Common myeloid progenitor, CD34-positive (primary cell): ENCODE data around the gene WDR82.

Source experiments
- CTCF ChIA-PET: fragments of 350-600 bp; sonication (Branson Sonifier 250); formaldehyde crosslinking; loops from one replicate; lab custom pipeline; 2021; ENCODE audit warnings: antibody characterized with exemption; lab: Charles Lee
- POLR2A ChIA-PET: fragments of 350-600 bp; sonication (Branson Sonifier 250); formaldehyde crosslinking; loops from one replicate; lab custom pipeline; 2021; ENCODE audit warnings: antibody characterized with exemption; lab: Charles Lee
- DNase-seq, 3 donors: peaks; one replicate each; pipeline versions ENCODE4 v3.0.0 to v3.0.0-alpha.2; 2013
- H3K27ac ChIP-seq, 2 experiments: 1 replicate in 1 of 2; 2 replicates in 1 of 2; pipeline ENCODE4 v1.7.0; 2013; ENCODE audit warnings: inconsistent platforms in 2 of 2, low read length in 2 of 2, mild to moderate bottlenecking in 2 of 2, low read depth in 1 of 2, moderate library complexity in 1 of 2; ENCODE audit not compliant: severe bottlenecking in 2 of 2, insufficient read depth in 1 of 2, poor library complexity in 1 of 2
- H3K27me3 ChIP-seq, 5 experiments: replicated peaks in 2 of 5; 1 replicate in 3 of 5; 2 replicates in 2 of 5; pipeline versions ENCODE4 v1.6.1 to v1.7.0; 2013; ENCODE audit warnings: low read length in 4 of 5, mild to moderate bottlenecking in 2 of 5, moderate library complexity in 2 of 5, inconsistent platforms in 1 of 5; ENCODE audit not compliant: insufficient read depth in 5 of 5, control insufficient read depth in 4 of 5
- H3K36me3 ChIP-seq, 4 experiments: 1 replicate in 2 of 4; 2 replicates in 2 of 4; pipeline versions ENCODE4 v1.6.1 to v1.7.0; 2013; ENCODE audit warnings: low read length in 3 of 4, control low read depth in 1 of 4, mild to moderate bottlenecking in 1 of 4; ENCODE audit not compliant: control insufficient read depth in 4 of 4, insufficient read depth in 4 of 4
- H3K4me1 ChIP-seq, 4 experiments: 1 replicate in 3 of 4; 2 replicates in 1 of 4; pipeline versions ENCODE4 v1.6.1 to v1.7.1; 2013; ENCODE audit warnings: low read length in 3 of 4, mild to moderate bottlenecking in 3 of 4, control low read depth in 1 of 4, inconsistent platforms in 1 of 4, moderate library complexity in 1 of 4; ENCODE audit not compliant: control insufficient read depth in 4 of 4, insufficient read depth in 4 of 4; ENCODE audit errors: control extremely low read depth in 1 of 4
- H3K4me3 ChIP-seq, 7 experiments: 1 replicate in 4 of 7; 2 replicates in 3 of 7; pipeline versions ENCODE4 v1.5.1 to v1.7.0; 2013; ENCODE audit warnings: mild to moderate bottlenecking in 7 of 7, low read length in 6 of 7, moderate library complexity in 6 of 7, inconsistent platforms in 2 of 7, low read depth in 2 of 7, control low read depth in 1 of 7; ENCODE audit not compliant: insufficient read depth in 4 of 7, control insufficient read depth in 1 of 7; ENCODE audit errors: extremely low read depth in 1 of 7
- H3K9me3 ChIP-seq, 5 experiments: 1 replicate in 4 of 5; 2 replicates in 1 of 5; pipeline versions ENCODE4 v1.6.1 to v1.7.1; 2013; ENCODE audit warnings: low read length in 4 of 5, mild to moderate bottlenecking in 2 of 5, inconsistent platforms in 1 of 5, low read depth in 1 of 5, moderate library complexity in 1 of 5; ENCODE audit not compliant: control insufficient read depth in 4 of 5, insufficient read depth in 2 of 5; ENCODE audit errors: control extremely low read depth in 1 of 5
- WGBS: methylation state at CpG from one replicate; pipeline ENCODE4 v1.1.5; 2013; ENCODE audit not compliant: insufficient coverage; 5-methylcytosine and 5-hydroxymethylcytosine counted together

WDR82 gene

GRCh38 chr3:52218026-52218425 is 60.4 kb downstream of the WDR82 start:
- POLR2A ChIA-PET = no interaction called here
- Histone ChIP-seq H3K4me1 (peaks cover 10 to 62% (median 45%) of the 10 kb centered on the region in 4 experiments), H3K27ac (peak overlapping the region in 1 of 2 experiments; percentile 12), H3K27me3 (no peaks in the 10 kb centered on the region), H3K9me3 (no peaks in the 10 kb centered on the region), H3K36me3 (peaks cover 2 to 27% (median 24%) of the 10 kb centered on the region in 4 experiments), H3K4me3 (no peak overlapping the region)
- CTCF ChIA-PET = interaction anchor here (1.1 to 14.2 kb wide), 7 partner anchors 12 to 122 kb away, joined by 3 to 122 read pairs (median 32); partner anchors contain the start of gene GLYCTK
- DNase-seq = no peak
- 67% methylated on average over 2 of the region's 3 CpGs for WGBS

DNA sequence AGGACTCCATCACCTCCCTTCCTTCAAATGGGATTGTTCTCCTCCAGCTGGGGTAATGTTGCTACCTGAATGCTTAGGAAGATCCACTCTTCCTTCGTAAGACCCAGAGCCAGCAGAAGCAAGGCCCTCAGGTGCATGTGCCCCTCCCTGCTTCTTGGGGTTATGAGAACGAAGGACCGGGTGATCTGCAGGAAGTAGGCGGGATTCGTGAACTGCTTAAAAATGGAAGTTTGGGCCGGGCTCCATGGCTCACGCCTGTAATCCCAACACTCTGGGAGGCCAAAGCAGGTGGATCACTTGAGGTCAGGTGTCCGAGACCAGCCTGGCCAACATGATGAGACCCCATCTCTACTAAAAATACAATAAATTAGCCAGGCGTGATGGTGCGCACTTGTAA is 61.0 kb downstream of the WDR82 start:
- Histone ChIP-seq H3K9me3 (no peaks in the 10 kb centered on the region), H3K27ac (no peak overlapping the region), H3K4me3 (peak overlapping the region in 3 of 7 experiments; percentile 12 to 45 (median 35)), H3K4me1 (peaks cover 10 to 61% (median 45%) of the 10 kb centered on the region in 4 experiments), H3K27me3 (no peaks in the 10 kb centered on the region), H3K36me3 (peaks cover 2 to 32% (median 29%) of the 10 kb centered on the region in 4 experiments)
- ChIA-PET CTCF (interaction anchor here (1.1 to 14.2 kb wide), 6 partner anchors 13 to 123 kb away, joined by 3 to 122 read pairs (median 34); partner anchors contain the start of gene GLYCTK), POLR2A (interaction anchor here (1.1 kb wide), 1 partner anchor 8 kb away, joined by 4 read pairs; the partner anchor contains the start of gene TLR9)
- WGBS = 28% methylated on average over 9 of the region's 10 CpGs
- peak; percentile 36 to 56 (median 38) for DNase-seq

GRCh38 chr3:52216585-52217408 is 61.7 kb downstream of the WDR82 start:
- POLR2A ChIA-PET = interaction anchor here (1.1 kb wide), 1 partner anchor 9 kb away, joined by 4 read pairs; the partner anchor contains the start of gene TLR9
- Histone ChIP-seq H3K4me3 (peak overlapping the region in 4 of 7 experiments; percentile 12 to 45 (median 25)), H3K36me3 (peaks cover 5 to 38% (median 32%) of the 10 kb centered on the region in 4 experiments), H3K4me1 (peaks cover 10 to 55% (median 41%) of the 10 kb centered on the region in 4 experiments), H3K9me3 (no peaks in the 10 kb centered on the region), H3K27me3 (no peaks in the 10 kb centered on the region), H3K27ac (peak overlapping the region; percentile 12 to 21)
- 37% methylated on average over 12 of the region's 13 CpGs for WGBS
- peak; percentile 71 to 83 (median 75) for DNase-seq
- CTCF ChIA-PET = interaction anchor here (1.0 to 14.2 kb wide), 5 partner anchors 14 to 124 kb away, joined by 3 to 122 read pairs (median 4); no protein-coding TSS in a partner anchor

GRCh38 chr3:52215351-52215750 is 63.1 kb downstream of the WDR82 start:
- Histone ChIP-seq H3K36me3 (peaks cover 12 to 51% (median 45%) of the 10 kb centered on the region in 4 experiments), H3K27me3 (no peaks in the 10 kb centered on the region), H3K4me1 (peaks cover 10 to 47% (median 35%) of the 10 kb centered on the region in 4 experiments), H3K9me3 (no peaks in the 10 kb centered on the region), H3K27ac (no peak overlapping the region), H3K4me3 (no peak overlapping the region)
- WGBS = 100% methylated on average over 4 of the region's 7 CpGs
- DNase-seq = no peak
- ChIA-PET CTCF (interaction anchor here (1.0 to 14.2 kb wide), 5 partner anchors 10 to 125 kb away, joined by 3 to 122 read pairs (median 4); no protein-coding TSS in a partner anchor), POLR2A (interaction anchor here (0.6 to 1.1 kb wide), 2 partner anchors 65 to 235 kb away, joined by 3 to 5 read pairs; no protein-coding TSS in a partner anchor)

- CTCF ChIA-PET = interaction anchor here (14.2 kb wide), 1 partner anchor 127 kb away, joined by 122 read pairs; no protein-coding TSS in a partner anchor
- no peaks in the 10 kb centered on the region for H3K27me3 ChIP-seq
- POLR2A ChIA-PET = no interaction called here
- no peaks in the 10 kb centered on the region for H3K9me3 ChIP-seq
- H3K4me3 ChIP-seq = no peak overlapping the region
- H3K4me1 ChIP-seq = peaks cover 10 to 36% (median 35%) of the 10 kb centered on the region in 4 experiments
- no peak for DNase-seq
- peaks cover 21 to 63% (median 57%) of the 10 kb centered on the region in 4 experiments for H3K36me3 ChIP-seq
- no peak overlapping the region for H3K27ac ChIP-seq
Observed at GRCh38 chr3:52213901-52214300, 64.5 kb downstream of the WDR82 start.

DNA sequence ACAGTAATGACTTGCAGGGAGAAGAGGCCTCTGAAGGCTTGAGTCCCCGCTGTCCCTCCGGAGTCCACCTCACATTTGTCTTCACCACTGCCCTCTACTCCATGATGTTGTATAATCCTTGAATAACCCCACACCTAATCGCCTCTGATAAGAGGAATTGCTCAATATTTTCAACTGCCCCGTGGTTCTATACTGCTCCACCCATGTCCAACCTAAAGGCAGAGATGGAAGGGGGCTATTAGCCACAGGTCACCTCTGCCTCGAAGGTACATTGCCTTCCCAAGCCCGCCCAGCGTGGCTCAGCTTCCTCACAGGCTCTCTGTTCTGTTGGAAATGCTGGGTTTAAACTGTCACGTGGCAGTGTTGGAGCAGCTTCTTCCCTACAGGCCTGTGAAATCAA is 65.4 kb downstream of the WDR82 start:
- DNase-seq = no peak
- no peak overlapping the region for H3K4me3 ChIP-seq
- H3K4me1 ChIP-seq = peaks cover 10 to 27% (median 26%) of the 10 kb centered on the region in 4 experiments
- CTCF ChIA-PET = interaction anchor here (1.3 to 2.8 kb wide), 2 partner anchors 9 to 11 kb away, joined by 3 to 9 read pairs; no protein-coding TSS in a partner anchor
- H3K36me3 ChIP-seq = peaks cover 24 to 72% (median 66%) of the 10 kb centered on the region in 4 experiments
- H3K9me3 ChIP-seq = no peaks in the 10 kb centered on the region
- H3K27ac ChIP-seq = no peak overlapping the region
- POLR2A ChIA-PET = no interaction called here
- H3K27me3 ChIP-seq = no peaks in the 10 kb centered on the region
- WGBS = 83% methylated on average over 5 of the region's 8 CpGs
